A549 (cell line): ENCODE data around the gene OR8J1. TPM values are rescaled to one million over a fixed set of nuclear protein-coding genes. Genes with fewer than 3 reads are reported as not detected.

Source experiments
- ATAC-seq, 2 experiments: fragments of 200-7000 bp in 1 of 2; fragments of >200 bp in 1 of 2; cut with Nextera tagmentation in 1 of 2; cut with Tn5 transposase in 1 of 2; 3 replicates each; pipeline versions ENCODE4 v1.8.0 to v1.9.1; 2018 to 2020; ENCODE audit warnings: mild to moderate bottlenecking in 1 of 2, moderate library complexity in 1 of 2
- CTCF ChIA-PET: fragments of 300-600 bp; sonication (Branson Sonifier 250); formaldehyde crosslinking; extraction: SDS; loops from one replicate; lab custom pipeline; 2021; ENCODE audit warnings: antibody characterized with exemption, inconsistent platforms; lab: Yijun Ruan, JAX
- POLR2A ChIA-PET: fragments of 350-600 bp; formaldehyde crosslinking; extraction: SDS; loops from one replicate; lab custom pipeline; 2021; ENCODE audit warnings: antibody characterized with exemption, inconsistent platforms; lab: Yijun Ruan, JAX
- DNase-seq, 2 experiments: peaks; one replicate each; pipeline versions ENCODE4 v3.0.0 to v3.0.0-alpha.2; 2011 to 2016; ENCODE audit warnings: low read depth in 1 of 2, low spot score in 1 of 2
- FAIRE-seq: peaks from 2 replicates; lab custom pipeline; 2011; peaks lifted over from hg19 to GRCh38; lab: Jason Lieb, UNC
- H3K27ac ChIP-seq, 2 experiments: fragments of >200 bp; sonication (Bioruptor Twin); formaldehyde crosslinking; 3 replicates each; pipeline ENCODE4 v1.5.1; 2016 to 2017
- H3K4me1 ChIP-seq: fragments of >200 bp; sonication (Bioruptor Twin); formaldehyde crosslinking; 3 replicates; pipeline ENCODE4 v1.6.1; 2016
- H3K4me2 ChIP-seq: fragments of >200 bp; sonication (Bioruptor Twin); formaldehyde crosslinking; 3 replicates; pipeline ENCODE4 v1.6.1; 2016
- H3K4me3 ChIP-seq: fragments of >200 bp; sonication (Bioruptor Twin); formaldehyde crosslinking; 3 replicates; pipeline ENCODE4 v1.5.1; 2016
- H3K9me3 ChIP-seq: fragments of >200 bp; sonication (Bioruptor Twin); formaldehyde crosslinking; 3 replicates; pipeline ENCODE4 v1.6.1; 2016
- CHD2 ChIP-seq: fragments of 150-350 bp; IDR thresholded peaks from 2 replicates; pipeline ENCODE4 v1.6.1; 2014; ENCODE audit warnings: low read length; ENCODE audit not compliant: partially characterized antibody
- CTCF ChIP-seq: fragments of >200 bp; sonication (Bioruptor Twin); formaldehyde crosslinking; IDR thresholded peaks from 3 replicates; pipeline ENCODE4 v1.5.1; 2016
- EHF ChIP-seq: fragments of 250-450 bp; sonication (Bioruptor Pico); IDR thresholded peaks from 2 replicates; pipeline ENCODE4 v1.5.0; 2020; ENCODE audit warnings: mild to moderate bottlenecking
- HES2 ChIP-seq: fragments of >200 bp; sonication (Bioruptor Twin); formaldehyde crosslinking; IDR thresholded peaks from 2 replicates; pipeline ENCODE4 v1.6.1; 2016
- HOXA7 ChIP-seq: fragments of 250-450 bp; sonication (Bioruptor Pico); IDR thresholded peaks from 2 replicates; pipeline ENCODE4 v1.5.0; 2020; ENCODE audit warnings: mild to moderate bottlenecking, moderate library complexity
- HOXB13 ChIP-seq: fragments of 250-450 bp; sonication (Bioruptor Pico); IDR thresholded peaks from 2 replicates; pipeline ENCODE4 v1.5.0; 2020; ENCODE audit warnings: low read depth, mild to moderate bottlenecking, moderate library complexity
- HOXB5 ChIP-seq: fragments of 250-450 bp; sonication (Bioruptor Pico); IDR thresholded peaks from 2 replicates; pipeline ENCODE4 v1.5.0; 2020; ENCODE audit warnings: mild to moderate bottlenecking, moderate library complexity
- MAFK ChIP-seq: fragments of 450-650 bp; IDR thresholded peaks from 2 replicates; pipeline ENCODE4 v1.6.1; 2014; ENCODE audit not compliant: partially characterized antibody
- NPAS2 ChIP-seq: fragments of 250-450 bp; sonication (Bioruptor Pico); IDR thresholded peaks from 2 replicates; pipeline ENCODE4 v1.8.0; 2022; ENCODE audit warnings: mild to moderate bottlenecking, moderate library complexity, borderline replicate concordance
- NR3C1 ChIP-seq: fragments of >200 bp; sonication (Bioruptor Twin); formaldehyde crosslinking; IDR thresholded peaks from 3 replicates; pipeline ENCODE4 v1.6.1; 2017
- PHF8 ChIP-seq: fragments of 200-600 bp; sonication (generic); IDR thresholded peaks from 2 replicates; pipeline ENCODE4 v1.6.1; 2016; ENCODE audit warnings: low read depth, mild to moderate bottlenecking, antibody characterized with exemption, moderate library complexity, borderline replicate concordance
- RCOR1 ChIP-seq: fragments of 150-350 bp; IDR thresholded peaks from 2 replicates; pipeline ENCODE4 v1.6.1; 2014; ENCODE audit warnings: antibody characterized with exemption, low read length, low read depth
- SREBF2 ChIP-seq: fragments of 450-650 bp; IDR thresholded peaks from 2 replicates; pipeline ENCODE4 v1.6.1; 2014; ENCODE audit warnings: mild to moderate bottlenecking, moderate library complexity
- TP53 ChIP-seq: fragments of 250-450 bp; sonication (Bioruptor Pico); IDR thresholded peaks from 2 replicates; pipeline ENCODE4 v1.5.0; 2021; ENCODE audit warnings: mild to moderate bottlenecking, moderate library complexity
- ZFP36 ChIP-seq: fragments of 450-650 bp; IDR thresholded peaks from 2 replicates; pipeline ENCODE4 v1.6.1; 2014; ENCODE audit warnings: borderline replicate concordance; ENCODE audit not compliant: partially characterized antibody
- ZNF302 ChIP-seq: fragments of 250-450 bp; sonication (Bioruptor Pico); IDR thresholded peaks from 2 replicates; pipeline ENCODE4 v1.9.0; 2021; ENCODE audit warnings: inconsistent platforms, mild to moderate bottlenecking, moderate library complexity
- WGBS: methylation state at CpG from one replicate; pipeline ENCODE4 v1.1.6; 2017; ENCODE audit errors: missing lambda C conversion rate; 5-methylcytosine and 5-hydroxymethylcytosine counted together
- polyA plus RNA-seq, 4 experiments: library from polyadenylated mRNA; depleted of rRNA in 3 of 4; stranded (reverse); fragments of >200 nt; fragmentation: RNase III in 1 of 4; extraction: RNeasy Plus Mini Kit Qiagen cat#74134 plus additional on column Dnase treatment in 1 of 4; gene quantifications; 2 replicates in 3 of 4; 3 replicates in 1 of 4; pipeline ENCODE4 v1.2.3, GENCODE V29; 2011 to 2017
- TF ChIP-seq, protein P1 (sequence below): fragments of 200-600 bp; sonication (generic); IDR thresholded peaks from 2 replicates; pipeline ENCODE4 v1.6.1; 2016; ENCODE audit warnings: antibody characterized with exemption, mild to moderate bottlenecking, moderate library complexity
- TF ChIP-seq, protein P2 (sequence below): fragments of 150-350 bp; IDR thresholded peaks from 2 replicates; pipeline ENCODE4 v1.6.1; 2014; ENCODE audit warnings: low read depth, mild to moderate bottlenecking, low read length

Gene OR8J1
- polyA plus RNA-seq, 2 of the 4 experiments (the other 2 are of a cell fraction): not detected

- Histone ChIP-seq H3K4me2 (no peak overlapping the region), H3K4me1 (no peaks in the 10 kb centered on the region), H3K27ac (no peak overlapping the region), H3K9me3 (no peaks in the 10 kb centered on the region), H3K4me3 (no peak overlapping the region)
- DNase-seq (no peak), FAIRE-seq (no peak), ATAC-seq (no peak)
- ChIA-PET POLR2A (no interaction called here), CTCF (no interaction called here)
- TF ChIP-seq MAFK (peak; percentile 28), TP53 (CRISPR knock-in tag) (no peak), EHF (no peak)
Measured at GRCh38 chr11:56340289-56340688, 13.8 kb upstream of the OR8J1 start.

- CTCF ChIA-PET: no interaction called here
- DNase-seq: no peak
- Histone ChIP-seq H3K27ac (no peak within 1 kb of the TSS), H3K4me1 (no peaks in the 10 kb centered on the region), H3K4me3 (no peak within 1 kb of the TSS), H3K9me3 (no peaks in the 10 kb centered on the region), H3K4me2 (no peak within 1 kb of the TSS)
- 4% methylated on average over 1 of the region's 1 CpG for WGBS
- no peak for FAIRE-seq
- no peak for TF ChIP-seq SREBF2
- TF ChIP-seq, protein P1, sequence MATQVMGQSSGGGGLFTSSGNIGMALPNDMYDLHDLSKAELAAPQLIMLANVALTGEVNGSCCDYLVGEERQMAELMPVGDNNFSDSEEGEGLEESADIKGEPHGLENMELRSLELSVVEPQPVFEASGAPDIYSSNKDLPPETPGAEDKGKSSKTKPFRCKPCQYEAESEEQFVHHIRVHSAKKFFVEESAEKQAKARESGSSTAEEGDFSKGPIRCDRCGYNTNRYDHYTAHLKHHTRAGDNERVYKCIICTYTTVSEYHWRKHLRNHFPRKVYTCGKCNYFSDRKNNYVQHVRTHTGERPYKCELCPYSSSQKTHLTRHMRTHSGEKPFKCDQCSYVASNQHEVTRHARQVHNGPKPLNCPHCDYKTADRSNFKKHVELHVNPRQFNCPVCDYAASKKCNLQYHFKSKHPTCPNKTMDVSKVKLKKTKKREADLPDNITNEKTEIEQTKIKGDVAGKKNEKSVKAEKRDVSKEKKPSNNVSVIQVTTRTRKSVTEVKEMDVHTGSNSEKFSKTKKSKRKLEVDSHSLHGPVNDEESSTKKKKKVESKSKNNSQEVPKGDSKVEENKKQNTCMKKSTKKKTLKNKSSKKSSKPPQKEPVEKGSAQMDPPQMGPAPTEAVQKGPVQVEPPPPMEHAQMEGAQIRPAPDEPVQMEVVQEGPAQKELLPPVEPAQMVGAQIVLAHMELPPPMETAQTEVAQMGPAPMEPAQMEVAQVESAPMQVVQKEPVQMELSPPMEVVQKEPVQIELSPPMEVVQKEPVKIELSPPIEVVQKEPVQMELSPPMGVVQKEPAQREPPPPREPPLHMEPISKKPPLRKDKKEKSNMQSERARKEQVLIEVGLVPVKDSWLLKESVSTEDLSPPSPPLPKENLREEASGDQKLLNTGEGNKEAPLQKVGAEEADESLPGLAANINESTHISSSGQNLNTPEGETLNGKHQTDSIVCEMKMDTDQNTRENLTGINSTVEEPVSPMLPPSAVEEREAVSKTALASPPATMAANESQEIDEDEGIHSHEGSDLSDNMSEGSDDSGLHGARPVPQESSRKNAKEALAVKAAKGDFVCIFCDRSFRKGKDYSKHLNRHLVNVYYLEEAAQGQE: no peak
- POLR2A ChIA-PET: no interaction called here
- no peak for ATAC-seq
Measured at GRCh38 chr11:56345739-56346138, 8.4 kb upstream of the OR8J1 start, which contains the start of gene OR8K1. Gene OR8K1, plus strand, starts transcription at chr11:56346039. Its CDS starts 0 bp downstream, at chr11:56346039.

GRCh38 chr11:56375324-56375723 lies 21.2 kb downstream of the OR8J1 start, which contains the start of gene OR8U1:
Gene OR8U1, plus strand, starts transcription at chr11:56375624. Its CDS starts 0 bp downstream, at chr11:56375624.
- POLR2A ChIA-PET: no interaction called here
- no peak for DNase-seq
- CTCF ChIA-PET: no interaction called here
- TF ChIP-seq HOXB5 (CRISPR knock-in tag) (no peak), ZNF302 (no peak), HOXB13 (CRISPR knock-in tag) (no peak), PHF8 (no peak), NPAS2 (CRISPR knock-in tag) (no peak), CTCF (no peak), ZFP36 (no peak), HES2 (no peak), NR3C1 (no peak), CHD2 (no peak), TP53 (CRISPR knock-in tag) (no peak), RCOR1 (no peak), HOXA7 (CRISPR knock-in tag) (no peak), SREBF2 (no peak), EHF (no peak)
- TF ChIP-seq, protein P2, sequence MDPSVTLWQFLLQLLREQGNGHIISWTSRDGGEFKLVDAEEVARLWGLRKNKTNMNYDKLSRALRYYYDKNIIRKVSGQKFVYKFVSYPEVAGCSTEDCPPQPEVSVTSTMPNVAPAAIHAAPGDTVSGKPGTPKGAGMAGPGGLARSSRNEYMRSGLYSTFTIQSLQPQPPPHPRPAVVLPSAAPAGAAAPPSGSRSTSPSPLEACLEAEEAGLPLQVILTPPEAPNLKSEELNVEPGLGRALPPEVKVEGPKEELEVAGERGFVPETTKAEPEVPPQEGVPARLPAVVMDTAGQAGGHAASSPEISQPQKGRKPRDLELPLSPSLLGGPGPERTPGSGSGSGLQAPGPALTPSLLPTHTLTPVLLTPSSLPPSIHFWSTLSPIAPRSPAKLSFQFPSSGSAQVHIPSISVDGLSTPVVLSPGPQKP: no peak
- Histone ChIP-seq H3K27ac (no peak within 1 kb of the TSS), H3K9me3 (no peaks in the 10 kb centered on the region), H3K4me2 (no peak within 1 kb of the TSS), H3K4me3 (no peak within 1 kb of the TSS), H3K4me1 (no peaks in the 10 kb centered on the region)
- ATAC-seq: no peak
- FAIRE-seq: no peak
- WGBS: 9% methylated on average over 2 of the region's 2 CpGs
